Activated CD8-positive, alpha-beta memory T cell treated with anti-CD3 and anti-CD28 coated beads for 1 hour (primary cell): ENCODE measurements around the gene LRP5.
"Not testable (repeated sequence)": the region's sequence is repeated elsewhere in the genome, so short reads cannot be mapped to it uniquely, and the experiment has no call there.

Source experiments
- DNase-seq, 2 donors: peaks; one replicate each; pipeline ENCODE4 v3.0.0-alpha.2; 2020; ENCODE audit warnings: low read depth in 1 of 2; ENCODE audit errors: extremely low read depth in 1 of 2

Gene LRP5

DNA sequence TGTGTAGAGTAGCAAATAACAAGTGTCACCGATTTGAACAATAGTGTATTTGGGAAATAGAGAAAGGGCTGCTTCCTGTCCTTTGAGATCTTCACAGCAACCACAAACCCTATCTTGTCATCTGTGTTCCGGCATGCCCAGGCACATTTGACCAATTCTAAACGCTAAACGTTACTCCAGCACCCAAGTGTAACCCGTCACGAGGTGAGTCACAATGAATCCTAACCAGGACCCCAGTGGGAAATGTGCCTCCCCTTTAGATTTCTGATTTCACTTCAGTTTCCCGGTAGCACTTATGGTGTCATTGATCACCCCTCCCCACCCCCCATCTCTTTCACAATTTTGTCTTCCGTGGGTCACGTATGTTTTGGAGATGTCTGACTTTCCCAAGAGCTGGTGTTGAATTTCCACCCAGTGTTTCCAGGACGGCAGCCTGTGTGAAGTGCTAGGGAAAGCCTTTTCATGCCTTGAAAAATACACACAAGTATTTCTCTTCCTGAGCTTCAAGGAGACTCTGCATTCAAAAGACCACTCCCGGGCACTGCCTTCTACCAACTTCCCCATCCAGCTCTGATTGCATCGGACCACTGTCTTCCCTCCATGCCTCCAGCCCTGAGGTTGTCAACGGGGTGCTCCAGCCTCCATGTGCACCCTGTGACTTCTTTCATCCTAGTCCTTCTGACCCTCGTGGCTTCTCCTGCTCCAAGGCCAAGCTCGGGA is 30.1 kb upstream of the LRP5 start:
- DNase-seq, result peak in 1 of 2 donors; percentile 12

DNA sequence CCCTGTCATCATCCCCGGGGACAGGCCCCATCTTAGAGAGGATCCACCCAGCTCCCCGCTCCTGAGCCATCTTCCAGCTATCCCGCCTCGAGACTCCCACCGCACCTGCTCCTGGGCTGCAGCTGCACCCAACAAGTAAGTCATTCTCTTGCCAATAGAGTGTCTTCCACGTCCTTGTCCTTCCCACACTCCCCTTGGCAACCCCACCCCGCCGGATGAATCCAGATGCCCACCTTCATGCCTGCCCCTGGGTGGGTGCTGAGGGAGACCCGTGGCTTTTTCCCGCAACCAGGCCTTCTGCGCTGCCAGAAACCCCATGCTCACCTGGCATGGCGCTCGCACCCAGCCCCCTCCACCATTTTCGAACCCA is 29.5 kb upstream of the LRP5 start:
- no peak for DNase-seq

DNA sequence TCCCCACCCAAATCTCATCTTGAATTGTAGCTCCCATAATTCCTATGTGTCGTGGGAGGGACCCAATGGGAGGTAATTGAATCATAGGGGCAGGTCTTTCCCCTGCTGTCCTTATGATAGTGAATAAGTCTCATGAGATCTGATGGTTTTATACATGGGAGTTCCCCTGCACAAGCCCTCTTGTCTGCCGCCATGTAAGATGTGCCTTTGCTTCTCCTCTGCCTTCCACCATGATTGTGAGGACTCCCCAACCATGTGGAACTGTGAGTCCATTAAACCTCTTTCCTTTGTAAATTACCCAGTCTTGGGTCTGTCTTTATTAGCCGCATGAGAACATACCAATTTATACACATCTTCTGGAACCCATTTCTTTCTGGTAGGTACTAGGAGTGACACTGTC is 27.8 kb upstream of the LRP5 start:
- DNase-seq, result not testable (repeated sequence)

DNA sequence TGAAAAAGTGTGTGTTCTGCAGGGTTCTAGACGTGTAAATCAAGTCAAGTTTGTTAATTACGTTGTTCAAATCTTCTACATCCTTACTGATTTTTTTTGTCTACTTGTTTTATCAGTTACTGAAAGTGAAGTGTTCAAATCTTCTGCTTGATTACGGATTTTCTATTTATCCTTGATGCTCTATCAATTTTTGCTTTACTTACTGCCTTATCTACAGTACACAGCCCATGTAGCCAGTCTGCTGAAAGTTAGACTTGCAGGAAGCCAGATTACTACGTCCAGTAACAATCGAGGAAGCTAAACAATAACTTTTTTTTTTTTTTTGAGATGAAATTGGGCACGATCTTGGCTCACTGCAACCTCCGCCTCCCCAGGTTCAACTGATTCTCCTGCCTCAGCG is 25.0 kb upstream of the LRP5 start:
- DNase-seq, result no peak

DNA sequence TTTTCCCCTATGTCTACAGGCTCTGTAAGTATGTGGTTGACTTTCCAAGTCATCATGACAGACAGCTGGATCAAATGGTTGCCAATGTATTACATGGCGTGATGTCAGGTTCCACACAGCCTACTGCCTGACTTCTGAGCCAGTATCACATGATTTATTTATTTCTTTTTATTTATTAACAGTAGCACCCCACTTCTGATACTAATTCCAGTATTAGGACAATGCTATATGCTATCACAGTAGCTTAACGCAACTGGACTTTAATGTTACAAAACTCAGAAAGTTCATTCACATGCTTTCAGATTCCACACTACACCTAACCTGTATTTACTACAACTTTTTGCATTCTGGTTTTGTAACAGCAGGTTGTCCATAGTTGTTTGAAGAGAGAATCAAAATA is 22.9 kb upstream of the LRP5 start:
- DNase-seq, result no peak

DNA sequence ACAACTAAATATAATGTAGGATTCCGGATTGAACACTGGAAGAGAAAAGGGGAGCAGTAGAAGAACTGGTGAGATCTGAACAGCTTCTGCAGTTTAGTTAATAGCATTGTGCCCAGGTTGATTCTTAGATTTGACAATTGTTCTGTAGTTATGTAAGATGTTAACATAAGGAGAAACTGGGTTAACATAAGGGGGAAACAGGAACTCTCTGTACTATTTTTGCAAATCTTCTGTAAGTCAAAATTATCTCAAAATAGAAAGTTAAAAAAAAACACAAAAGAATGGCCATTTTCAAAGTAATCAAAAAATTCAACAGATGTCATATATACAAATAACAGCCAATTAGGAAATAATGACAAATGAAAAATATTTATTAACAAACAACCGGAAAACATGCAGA is 18.7 kb upstream of the LRP5 start:
- no peak for DNase-seq

DNA sequence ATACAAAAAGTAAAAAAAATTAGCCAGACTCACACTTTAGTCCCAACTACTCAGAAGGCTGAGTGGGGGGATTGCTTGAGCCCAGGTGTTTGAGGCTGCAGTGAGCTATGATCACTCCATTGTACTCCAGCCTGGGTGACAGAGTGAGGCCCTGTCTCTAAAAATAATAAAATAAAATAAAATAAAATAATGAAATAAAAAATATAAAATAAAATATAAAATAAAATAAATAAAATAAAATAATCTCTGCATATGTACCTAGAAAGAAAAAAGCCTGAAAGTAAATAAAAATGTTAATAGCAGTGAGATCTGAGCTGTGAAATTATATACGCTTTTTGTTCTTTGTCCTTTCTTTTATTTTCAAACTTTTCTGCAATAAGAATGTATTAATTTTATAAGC is 17.1 kb upstream of the LRP5 start:
- DNase-seq, result no peak

DNA sequence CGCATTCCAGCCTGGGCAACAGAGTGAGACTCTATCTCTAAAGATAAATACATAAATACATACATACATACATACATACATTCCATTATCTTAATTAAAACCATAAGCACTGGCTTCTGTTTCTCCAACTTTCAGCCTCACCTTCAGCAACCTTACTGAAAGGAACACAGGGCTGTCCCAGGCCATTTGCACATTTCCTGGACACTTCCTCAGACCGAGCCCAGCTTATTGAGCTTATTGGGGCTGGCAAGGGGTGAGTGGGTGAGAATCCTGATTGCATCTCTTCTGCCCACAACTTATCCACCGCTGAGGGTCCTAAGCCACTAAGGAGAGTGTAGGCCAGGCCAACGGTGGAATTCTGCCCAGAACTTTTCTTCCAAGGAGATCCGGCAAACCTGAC is 16.5 kb upstream of the LRP5 start:
- DNase-seq, result no peak

DNA sequence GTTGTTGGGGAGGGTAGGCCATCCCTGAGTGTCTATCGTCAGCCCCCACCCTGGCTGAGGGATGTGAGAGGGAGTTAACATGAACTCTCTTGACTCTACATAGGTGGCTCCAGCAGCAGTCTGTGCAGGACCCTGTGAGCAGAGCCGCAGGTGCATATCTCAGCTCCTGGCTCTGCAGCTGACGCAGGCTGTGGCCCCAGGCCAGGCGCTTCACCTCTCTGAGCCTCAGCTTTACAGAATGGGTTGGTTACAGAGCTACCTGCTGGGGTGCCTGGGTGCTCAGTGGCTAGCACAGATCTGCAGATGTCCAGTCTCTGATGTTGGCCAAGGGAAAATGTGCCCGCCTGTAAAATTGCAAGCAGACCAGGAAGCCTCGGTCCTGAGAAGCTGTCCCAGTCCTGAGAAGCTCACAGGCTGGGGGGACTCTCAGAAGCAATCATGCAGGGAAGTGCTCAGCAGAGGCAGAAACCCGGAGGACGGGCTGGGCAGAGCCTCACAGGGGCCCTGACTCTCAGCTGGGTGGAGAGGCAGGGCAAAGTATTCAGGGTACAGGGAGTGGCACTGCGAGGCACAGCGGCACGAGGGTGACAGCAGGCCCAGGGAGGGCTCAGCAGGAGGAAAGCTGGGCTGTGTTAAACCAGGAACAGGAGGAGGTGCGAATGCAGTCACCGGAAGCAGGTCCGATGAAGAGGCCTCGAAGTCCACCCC is 15.9 kb upstream of the LRP5 start:
- DNase-seq, result no peak

DNA sequence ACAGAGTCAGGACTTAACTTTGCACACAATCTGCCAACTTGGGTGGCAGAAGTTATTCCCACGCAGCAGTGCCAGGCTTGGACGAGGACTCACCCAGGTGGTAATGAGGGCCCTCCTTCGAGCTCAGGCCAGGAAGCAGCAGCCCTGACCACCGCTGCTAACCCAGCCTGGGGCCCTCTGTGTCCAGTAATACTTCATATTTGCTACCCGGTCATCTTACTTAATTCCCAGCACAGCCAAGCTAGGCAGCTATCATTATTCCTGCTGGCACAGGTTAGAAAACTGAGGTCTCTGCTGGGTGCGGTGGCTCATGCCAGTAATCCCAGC is 15.4 kb upstream of the LRP5 start:
- DNase-seq, result no peak

DNA sequence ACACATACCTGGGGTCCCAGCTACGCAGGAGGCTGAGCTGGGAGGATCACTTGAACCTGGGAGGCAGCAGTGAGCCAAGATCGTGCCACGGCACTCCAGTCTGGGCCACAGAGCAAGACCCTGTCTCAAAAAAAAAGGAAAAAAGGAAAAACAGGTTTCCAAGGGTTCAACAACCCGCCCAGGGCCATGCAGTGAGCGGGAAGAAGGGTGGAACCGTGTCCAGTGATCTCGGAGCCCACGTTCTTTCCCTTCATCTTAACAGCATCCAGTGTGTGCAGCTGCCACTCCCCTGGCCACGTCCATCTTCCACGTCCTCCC is 14.9 kb upstream of the LRP5 start:
- no peak for DNase-seq

DNA sequence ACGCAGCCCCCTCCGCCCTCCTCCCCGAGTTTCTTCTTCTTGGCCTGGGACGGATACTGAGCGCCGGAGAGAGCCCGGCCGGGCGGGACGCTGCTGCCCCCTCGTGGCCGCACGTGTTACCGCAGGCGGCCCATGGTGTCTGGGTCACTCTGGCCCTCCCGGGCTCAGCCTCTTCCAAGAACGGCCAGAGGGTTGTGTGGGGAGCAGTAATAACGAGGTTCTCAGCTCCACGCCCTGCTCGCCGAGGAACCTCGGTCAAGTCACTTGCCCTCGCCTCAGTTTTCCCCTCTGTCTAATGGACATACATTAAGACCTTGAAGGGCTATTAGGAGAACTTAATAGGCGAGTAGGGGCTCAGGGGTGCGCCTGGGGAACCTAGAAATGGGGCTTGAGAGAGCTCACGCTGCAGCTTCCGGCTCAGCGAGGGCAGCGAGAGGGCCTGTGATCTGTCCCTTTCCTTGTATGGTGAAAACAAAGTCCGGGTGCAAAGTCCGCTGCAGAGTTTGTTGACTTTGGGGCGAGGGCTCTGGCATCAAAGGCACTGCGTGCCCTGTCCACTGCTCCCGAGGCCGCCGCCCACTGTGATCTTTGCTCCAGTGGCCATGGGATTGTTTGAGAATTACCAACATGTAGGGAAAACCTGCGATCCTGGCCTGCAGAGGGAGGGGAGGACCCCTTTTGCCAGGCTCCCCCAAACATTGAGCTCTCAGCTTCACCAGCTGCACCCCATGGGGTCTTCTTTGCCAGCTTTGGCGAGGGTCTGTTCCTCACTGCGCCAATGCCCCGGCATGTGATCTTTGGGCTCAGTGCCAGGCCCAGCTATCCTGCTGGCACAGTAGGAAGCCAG is 14.4 kb upstream of the LRP5 start:
- DNase-seq, result peak; percentile 19 to 65

DNA sequence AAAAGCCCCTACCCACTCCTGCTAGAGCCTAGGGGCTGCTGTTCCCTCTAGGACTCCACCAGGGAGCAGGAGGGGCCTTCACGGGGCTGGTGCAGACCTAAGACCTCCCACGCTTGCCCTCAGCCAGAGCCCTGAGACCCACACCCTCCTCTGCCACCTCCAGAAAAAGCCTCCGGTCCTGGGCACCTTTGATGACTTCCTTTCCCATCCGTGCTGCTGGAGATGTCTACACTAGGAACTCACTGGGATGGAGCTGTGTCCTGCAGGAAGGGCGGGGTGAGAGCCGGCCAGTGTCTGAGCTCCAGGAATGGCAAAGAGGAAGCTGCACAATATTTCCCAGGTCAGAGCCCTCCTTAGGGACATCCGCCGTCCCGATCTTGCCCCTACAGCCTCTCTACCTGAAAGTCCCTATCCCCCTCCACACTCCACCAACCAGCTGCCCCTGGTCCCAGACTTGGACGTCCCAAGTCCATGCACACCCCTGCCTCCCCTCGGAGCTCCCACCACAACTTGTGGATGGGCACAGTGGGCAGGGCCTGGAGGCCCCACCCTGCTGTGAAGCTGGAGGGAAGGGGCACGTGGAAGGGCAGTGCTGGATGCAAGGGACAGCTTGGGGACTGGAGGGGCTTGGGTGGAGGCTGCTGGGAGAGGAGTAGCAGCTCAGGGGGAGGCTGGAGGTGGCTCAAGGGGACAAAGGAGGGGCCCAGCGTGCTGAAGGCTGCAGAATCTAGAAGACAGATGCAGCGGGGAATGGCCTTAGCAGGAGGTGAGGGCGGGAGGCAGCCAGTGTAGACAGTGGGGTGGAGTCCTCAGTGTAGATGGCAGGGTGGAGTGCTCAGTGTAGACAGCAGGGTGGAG is 13.5 kb upstream of the LRP5 start:
- no peak for DNase-seq

DNA sequence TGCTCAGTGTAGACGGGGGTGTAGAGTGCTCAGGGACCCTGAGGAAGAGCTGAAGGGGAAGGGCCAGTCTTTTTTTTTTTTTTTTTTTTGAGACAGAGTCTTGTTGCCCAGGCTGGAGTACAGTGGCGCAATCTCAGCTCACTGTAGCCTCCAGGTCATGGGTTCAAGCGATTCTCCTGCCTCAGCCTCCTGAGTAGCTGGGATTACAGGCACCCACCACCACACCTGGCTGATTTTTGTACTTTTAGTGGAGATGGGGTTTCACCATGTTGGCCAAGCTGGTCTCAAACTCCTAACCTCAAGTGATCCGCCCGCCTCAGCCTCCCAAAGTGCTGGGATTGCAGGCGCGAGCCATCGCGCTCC is 12.9 kb upstream of the LRP5 start:
- not testable (repeated sequence) for DNase-seq

DNA sequence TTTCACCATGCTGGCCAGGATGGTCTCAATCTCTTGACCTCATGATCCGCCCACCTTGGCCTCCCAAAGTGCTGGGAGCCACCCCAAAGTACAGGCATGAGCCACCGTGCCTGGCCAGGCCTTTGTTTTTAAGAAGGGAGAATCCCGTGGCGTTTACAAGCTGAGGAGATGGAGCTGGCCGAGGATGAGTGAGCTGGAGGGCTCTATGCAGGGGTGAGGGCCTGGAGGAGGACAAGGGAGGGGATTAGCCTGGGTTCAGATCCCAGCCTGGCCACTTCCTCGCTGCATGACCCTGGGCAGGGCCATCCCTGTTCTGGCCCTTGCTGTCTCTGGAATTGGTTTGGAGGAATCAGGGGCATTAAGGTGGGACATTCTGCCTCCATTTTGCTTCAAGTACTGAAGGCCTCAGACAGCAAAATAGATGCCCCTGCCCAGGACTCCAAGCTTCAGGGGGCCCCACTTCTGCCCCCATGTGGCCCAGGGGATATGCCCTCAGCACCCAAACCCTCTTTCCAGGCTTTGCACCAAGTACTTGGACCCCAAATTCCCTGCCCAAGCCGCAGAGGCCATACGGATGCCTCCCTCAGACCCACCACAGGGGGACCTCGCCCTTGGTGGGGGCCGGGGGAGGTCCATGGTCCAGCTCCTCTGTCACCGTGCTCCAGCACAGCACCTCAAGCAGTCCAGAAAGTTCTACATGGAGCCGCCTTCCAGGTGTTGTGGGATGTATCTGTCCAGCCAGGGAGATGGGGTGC is 12.1 kb upstream of the LRP5 start:
- no peak for DNase-seq

DNA sequence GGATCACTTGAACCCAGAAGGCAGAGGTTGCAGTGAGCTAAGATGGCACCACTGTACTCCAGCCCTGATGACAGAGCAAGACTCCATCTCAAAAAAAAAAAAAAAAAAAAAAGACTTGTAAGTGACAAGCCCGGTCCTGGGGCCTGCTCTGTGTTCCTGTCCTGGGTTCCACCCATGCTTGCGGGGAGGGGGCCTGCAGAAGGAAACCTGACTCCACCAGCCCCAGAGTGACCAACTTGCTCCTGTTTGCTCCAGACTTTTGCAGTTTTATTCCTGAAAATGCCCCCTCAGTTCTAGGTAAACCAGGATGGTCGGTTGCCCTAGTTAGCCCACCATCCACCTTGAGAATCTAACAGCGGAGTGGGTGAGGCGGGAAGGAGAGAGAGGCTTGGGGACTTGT is 10.1 kb upstream of the LRP5 start:
- DNase-seq, result no peak

DNA sequence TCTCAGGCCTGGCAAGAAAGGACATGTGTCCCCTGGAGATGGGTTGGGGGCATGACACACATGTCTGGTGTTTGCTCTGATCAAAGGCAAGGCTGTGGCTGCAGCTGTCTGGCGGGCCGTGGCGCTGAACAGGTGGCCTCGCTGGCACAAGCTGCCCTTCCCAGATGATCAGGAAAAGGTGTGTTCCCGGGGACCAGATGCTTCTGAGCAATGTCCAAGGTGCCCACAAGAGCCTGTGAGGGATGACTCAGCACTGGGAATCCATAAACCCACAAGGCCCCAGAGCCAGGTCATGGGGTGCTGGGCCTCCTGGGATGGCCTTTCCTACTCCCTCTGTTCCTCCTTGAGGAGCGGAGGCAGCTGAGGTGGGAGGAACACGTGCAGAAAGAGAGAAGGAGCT is 9.7 kb upstream of the LRP5 start:
- DNase-seq, result no peak

DNA sequence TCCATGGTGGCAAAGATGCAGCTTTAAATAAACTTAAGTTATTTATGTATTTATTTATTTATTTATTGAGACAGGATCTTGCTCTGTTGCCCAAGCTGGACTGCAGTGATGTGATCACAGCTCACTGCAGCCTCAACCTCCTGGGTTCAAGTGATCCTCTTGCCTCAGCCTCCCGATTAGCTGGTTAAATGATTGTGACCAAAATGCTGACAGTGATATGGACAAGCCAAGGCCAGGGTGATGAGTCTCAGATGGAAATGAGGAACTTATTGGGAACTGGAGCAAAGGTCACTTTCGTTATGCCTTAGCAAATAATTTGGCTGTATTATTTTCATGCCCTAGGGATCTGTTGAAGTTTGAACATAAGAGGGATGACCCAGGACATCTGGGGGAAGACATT is 9.3 kb upstream of the LRP5 start:
- DNase-seq, result no peak

DNA sequence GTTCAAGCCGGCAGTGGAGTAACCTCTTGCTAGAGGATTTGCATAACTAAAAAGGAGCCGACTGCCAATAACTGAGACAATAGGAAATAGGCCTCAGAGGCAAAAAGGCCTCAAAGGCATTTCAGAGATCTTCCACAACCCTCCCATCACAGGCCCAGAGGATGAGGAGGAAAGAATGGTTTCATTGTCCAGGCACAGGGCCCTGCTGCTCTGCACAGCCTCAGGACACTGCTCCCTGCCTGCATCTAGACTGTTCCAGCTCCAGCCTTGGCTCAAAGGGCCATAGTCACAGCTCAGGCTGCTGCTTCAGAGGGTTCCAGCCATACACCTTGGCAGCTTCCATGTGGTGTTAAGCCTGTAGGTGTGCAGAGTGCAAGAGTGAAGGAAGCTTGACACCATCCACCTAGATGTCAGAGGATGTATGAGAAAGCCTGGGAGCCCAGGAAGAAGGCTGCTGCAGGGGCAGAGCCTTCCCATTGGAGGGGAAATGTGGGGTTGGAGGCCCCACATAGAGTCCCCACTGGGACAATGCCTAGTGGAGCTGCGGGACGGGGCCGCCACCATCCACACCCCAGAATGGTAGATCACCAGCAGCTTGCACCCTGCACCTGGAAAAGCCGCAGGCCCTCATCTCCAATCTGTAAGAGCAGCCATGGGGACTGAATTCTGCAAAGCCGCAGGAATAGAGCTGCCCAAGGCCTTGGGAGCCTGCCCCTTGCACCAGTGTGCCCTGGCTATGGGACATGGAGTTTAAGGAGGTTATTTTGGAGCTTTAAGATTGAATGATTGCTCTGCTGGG is 8.2 kb upstream of the LRP5 start:
- no peak for DNase-seq

DNA sequence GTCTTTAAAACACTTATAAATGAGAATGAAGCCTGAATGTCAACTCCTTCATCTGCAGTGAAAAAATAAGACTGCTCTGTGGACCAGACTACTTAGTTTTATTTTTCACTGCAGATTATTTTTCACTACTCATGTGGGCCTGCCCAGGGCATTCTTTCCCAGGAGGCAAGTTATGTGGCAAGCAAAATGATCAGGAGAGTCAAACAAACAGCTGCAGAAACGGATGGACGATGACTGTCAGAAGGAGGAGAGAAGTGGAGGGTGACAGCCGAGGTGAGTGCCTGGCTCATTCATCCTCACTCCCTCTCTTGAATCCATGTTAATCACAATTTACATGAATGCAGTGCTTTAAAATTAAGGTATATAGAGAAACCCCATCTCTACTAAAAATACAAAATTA is 5.8 kb upstream of the LRP5 start:
- DNase-seq, result no peak
